Transverse colon (tissue), 4 donors: Measurements from ENCODE around the gene TCFL5.

ENCODE experiments used
- CTCF ChIP-seq, 5 experiments: fragments of 200-600 bp in 3 of 5; fragments of 450-650 bp in 2 of 5; sonication (generic) in 3 of 5; IDR thresholded peaks; 1 replicate in 2 of 5; 2 replicates in 3 of 5; pipeline ENCODE4 v1.5.1; 2016 to 2017; ENCODE audit warnings: antibody characterized with exemption in 5 of 5, inconsistent platforms in 3 of 5, mild to moderate bottlenecking in 2 of 5, moderate library complexity in 1 of 5
- POLR2AphosphoS5 ChIP-seq, 3 donors: sonication (generic); formaldehyde crosslinking; IDR thresholded peaks; one replicate each; pipeline ENCODE4 v1.6.1; 2016; ENCODE audit warnings: antibody characterized with exemption in 3 of 3

DNA sequence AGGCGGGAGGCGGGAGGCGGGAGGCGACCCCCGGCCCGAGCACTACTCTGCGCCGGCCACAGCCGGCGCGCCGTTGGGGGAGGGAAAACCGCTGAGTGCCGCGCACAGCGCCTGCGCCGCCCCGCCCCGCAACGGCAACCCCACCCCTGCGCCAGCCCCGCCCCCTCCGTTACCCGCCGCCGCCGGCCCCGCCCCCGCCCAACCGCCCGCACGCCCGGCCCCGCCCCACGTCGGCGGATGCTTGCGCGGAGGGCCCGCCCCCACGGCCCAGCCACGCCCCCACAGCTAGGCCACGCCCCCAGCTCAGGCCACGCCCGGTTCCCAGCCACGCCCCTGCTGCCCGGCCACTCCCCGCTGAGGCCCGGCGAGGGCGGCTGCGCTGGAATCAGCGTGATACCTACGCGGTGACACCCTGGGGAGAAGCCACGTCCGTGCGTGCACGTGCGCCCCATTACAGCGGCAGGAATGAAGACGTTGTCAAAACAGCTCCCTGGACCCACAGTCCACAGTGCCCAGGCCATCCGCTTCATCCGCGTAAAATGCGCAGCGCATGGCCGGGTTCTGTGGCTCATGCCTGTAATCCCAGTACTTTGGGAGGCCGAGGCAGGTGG, at the start of gene TCFL5:
- TF ChIP-seq CTCF (IDR thresholded peaks at IDR 0.05) (no peak), POLR2AphosphoS5 (IDR thresholded peaks at IDR 0.05) (peak in 2 of 3 donors; percentile 34 to 61)
